Endothelial cell of umbilical vein (primary cell): ENCODE results near the gene MYO1E. TPM values are rescaled to one million over a fixed set of nuclear protein-coding genes. Genes with fewer than 3 reads are reported as not detected.

ENCODE experiments used
- BruUV-seq: library from RNA; stranded (reverse); fragments of 400-500 nt; replicated peaks from 2 replicates; lab custom pipeline; 2021; lab: Mats Ljungman, UMichigan
- CTCF ChIA-PET: fragments of 300-600, 350-600 bp; sonication (Branson Sonifier 250); formaldehyde crosslinking; loops from one replicate; lab custom pipeline; 2021; ENCODE audit warnings: antibody characterized with exemption, inconsistent platforms; lab: Charles Lee
- POLR2A ChIA-PET: fragments of 300-600, 350-600 bp; sonication (Branson Sonifier 250); formaldehyde crosslinking; loops from one replicate; lab custom pipeline; 2021; ENCODE audit warnings: antibody characterized with exemption, inconsistent platforms; lab: Charles Lee
- DNase-seq: peaks from one replicate; pipeline ENCODE4 v3.0.0-alpha.2; 2011; ENCODE audit warnings: low read depth, low spot score
- FAIRE-seq: peaks from 2 replicates; lab custom pipeline; 2011; peaks lifted over from hg19 to GRCh38; lab: Jason Lieb, UNC
- H2AFZ ChIP-seq: 2 replicates; pipeline ENCODE4 v1.6.0; 2012; ENCODE audit warnings: low read depth, low read length, control low read depth, inconsistent platforms
- H3K27ac ChIP-seq: 2 replicates; pipeline ENCODE4 v1.5.1; 2011; ENCODE audit warnings: low read depth, mild to moderate bottlenecking, control low read depth, low read length, moderate library complexity; ENCODE audit not compliant: insufficient read depth
- H3K27me3 ChIP-seq, 2 experiments: 2 replicates each; pipeline versions ENCODE4 v1.6.0 to v1.6.1; 2011; ENCODE audit warnings: low read length in 2 of 2, mixed read lengths in 1 of 2; ENCODE audit not compliant: control insufficient read depth in 2 of 2, insufficient read depth in 2 of 2
- H3K36me3 ChIP-seq, 2 experiments: 2 replicates in 1 of 2; 3 replicates in 1 of 2; pipeline ENCODE4 v1.5.1; 2011; ENCODE audit warnings: low read length in 2 of 2, mild to moderate bottlenecking in 1 of 2, moderate library complexity in 1 of 2; ENCODE audit not compliant: control insufficient read depth in 2 of 2, insufficient read depth in 2 of 2; ENCODE audit errors: extremely low read depth in 1 of 2
- H3K4me1 ChIP-seq: 3 replicates; pipeline ENCODE4 v1.5.1; 2011; ENCODE audit warnings: mild to moderate bottlenecking, low read length; ENCODE audit not compliant: control insufficient read depth, insufficient read depth; ENCODE audit errors: extremely low read depth
- H3K4me2 ChIP-seq: 2 replicates; pipeline ENCODE4 v1.6.1; 2011; ENCODE audit warnings: low read length, control low read depth, mixed read lengths; ENCODE audit not compliant: insufficient read depth
- H3K4me3 ChIP-seq, 3 experiments: fragments of 200-600 bp in 1 of 3; sonication (generic), shearing (Covaris generic) in 1 of 3; replicated peaks in 1 of 3; 2 replicates each; pipeline ENCODE4 v1.5.1; 2011 to 2016; ENCODE audit warnings: control low read depth in 3 of 3, low read length in 3 of 3, mild to moderate bottlenecking in 2 of 3, inconsistent platforms in 1 of 3, low read depth in 1 of 3, moderate library complexity in 1 of 3; ENCODE audit not compliant: insufficient read depth in 1 of 3
- H3K79me2 ChIP-seq: 2 replicates; pipeline ENCODE4 v1.6.0; 2012; ENCODE audit warnings: low read length, inconsistent platforms; ENCODE audit not compliant: control insufficient read depth, insufficient read depth
- H3K9ac ChIP-seq: replicated peaks from 2 replicates; pipeline ENCODE3; 2011; ENCODE audit warnings: low read length, control low read depth; ENCODE audit not compliant: insufficient read depth; ENCODE audit errors: extremely low read depth
- H3K9me1 ChIP-seq: replicated peaks from 3 replicates; pipeline ENCODE4 v1.6.0; 2011; ENCODE audit warnings: mild to moderate bottlenecking, low read length; ENCODE audit not compliant: control insufficient read depth, insufficient read depth; ENCODE audit errors: extremely low read depth
- H3K9me3 ChIP-seq: replicated peaks from 2 replicates; pipeline ENCODE4 v1.5.1; 2012; ENCODE audit warnings: low read length, inconsistent platforms; ENCODE audit not compliant: control insufficient read depth, insufficient read depth
- H4K20me1 ChIP-seq: replicated peaks from 2 replicates; pipeline ENCODE3; 2011; ENCODE audit warnings: mild to moderate bottlenecking, low read length; ENCODE audit not compliant: control insufficient read depth, insufficient read depth; ENCODE audit errors: extremely low read depth
- CTCF ChIP-seq, 2 donors: IDR thresholded peaks; 1 replicate in 1 of 2; 2 replicates in 1 of 2; pipeline ENCODE4 v1.5.1; 2011; ENCODE audit warnings: low read length in 2 of 2, mild to moderate bottlenecking in 2 of 2, moderate library complexity in 2 of 2, control low read depth in 1 of 2, inconsistent platforms in 1 of 2, low read depth in 1 of 2; ENCODE audit not compliant: insufficient read depth in 1 of 2; ENCODE audit errors: extremely low read depth in 1 of 2
- EZH2 ChIP-seq: IDR thresholded peaks from 2 replicates; pipeline ENCODE4 v1.6.1; 2012; ENCODE audit warnings: borderline replicate concordance, low read depth, mild to moderate bottlenecking, moderate library complexity, low read length, inconsistent platforms; ENCODE audit not compliant: severe bottlenecking
- FOS ChIP-seq: IDR thresholded peaks from 2 replicates; pipeline ENCODE4 v1.6.1; 2011; ENCODE audit warnings: mild to moderate bottlenecking, low read length, moderate library complexity, borderline replicate concordance; ENCODE audit not compliant: insufficient read depth
- GATA2 ChIP-seq: IDR thresholded peaks from 2 replicates; pipeline ENCODE4 v1.7.0; 2011; ENCODE audit warnings: low read depth, mild to moderate bottlenecking, moderate library complexity, mixed read lengths, low read length; ENCODE audit not compliant: insufficient read length, insufficient read depth
- JUN ChIP-seq: IDR thresholded peaks from 2 replicates; pipeline ENCODE4 v1.6.1; 2011; ENCODE audit warnings: borderline replicate concordance, low read depth; ENCODE audit not compliant: insufficient read length, insufficient read depth
- MAX ChIP-seq: IDR thresholded peaks from 2 replicates; pipeline ENCODE4 v1.6.1; 2011; ENCODE audit not compliant: insufficient read depth, insufficient read length
- MYC ChIP-seq: IDR thresholded peaks from one replicate; pipeline ENCODE4 v1.6.1; 2011; ENCODE audit warnings: mild to moderate bottlenecking, low read depth, low read length
- POLR2A ChIP-seq: IDR thresholded peaks from 2 replicates; pipeline ENCODE4 v1.6.1; 2012; ENCODE audit warnings: low read depth, mild to moderate bottlenecking, control low read depth, low read length
- POLR2AphosphoS5 ChIP-seq: IDR thresholded peaks from 2 replicates; pipeline ENCODE4 v1.6.1; 2012; ENCODE audit warnings: low read depth, mild to moderate bottlenecking, control low read depth, low read length, moderate library complexity; ENCODE audit not compliant: insufficient read depth
- dilution Hi-C: fragments of 300-500 bp; cut with MboI; formaldehyde crosslinking; loops from one replicate; pipeline ENCODE4 v1.15.0; 2019; ENCODE audit warnings: low sequenced_read_pairs; ENCODE audit not compliant: extremely low pct_ligation_motif_present
- intact Hi-C: fragments of 100-400 bp; cut with micrococcal nuclease; formaldehyde crosslinking; loops from one replicate; pipeline ENCODE4 v1.10.0; 2022
- polyA plus RNA-seq, 4 experiments: library from polyadenylated mRNA; depleted of rRNA in 3 of 4; stranded (reverse) in 3 of 4; unstranded in 1 of 4; fragments of >200 nt; gene quantifications; 2 replicates each; pipeline versions ENCODE4 v1.2.1 to v1.2.3, GENCODE V29; 2011 to 2012; ENCODE audit warnings: missing spikeins in 1 of 4
- total RNA-seq: library from RNA; stranded (reverse); gene quantifications from 2 replicates; pipeline ENCODE4 v1.2.3, GENCODE V29; 2021

The MYO1E gene
- total and polyA plus RNA-seq, 2 donors (not counting 3 experiments of a cell fraction or from before 2014, with no cell fraction given), result 31.6 to 218 TPM

- Histone ChIP-seq H3K9ac (no peak overlapping the region), H3K4me3 (no peak overlapping the region), H3K4me1 (no peaks in the 10 kb centered on the region), H3K27ac (no peak overlapping the region), H3K4me2 (no peak overlapping the region), H3K27me3 (no peaks in the 10 kb centered on the region), H2AFZ (no peak overlapping the region), H3K9me1 (peaks cover 2% of the 10 kb centered on the region), H3K36me3 (no peaks in the 10 kb centered on the region), H3K79me2 (peaks cover 51% of the 10 kb centered on the region), H3K9me3 (no peaks in the 10 kb centered on the region), H4K20me1 (peaks cover 13% of the 10 kb centered on the region)
- ChIA-PET CTCF (interaction anchor here (1.0 kb wide), 1 partner anchor 212 kb away, joined by 3 read pairs; no protein-coding TSS in a partner anchor), POLR2A (no interaction called here)
- intact Hi-C loops, result no loop called here
- no peak for DNase-seq
- FAIRE-seq, result peak; percentile 70
- TF ChIP-seq EZH2, result no peak
- TF ChIP-seq POLR2A, result no peak
- no peak for TF ChIP-seq CTCF (IDR thresholded peaks at IDR 0.05; ENCODE audit: extremely low read depth in 1 of 2, insufficient read depth in 1 of 2, low read depth in 1 of 2, low read length in 2 of 2)
- no peak for TF ChIP-seq JUN
- TF ChIP-seq FOS, result no peak
- TF ChIP-seq GATA2, result no peak
- no peak for TF ChIP-seq MAX
- no peak for TF ChIP-seq MYC
- no peak for TF ChIP-seq POLR2AphosphoS5
- BruUV-seq, result no TSS peak
- dilution Hi-C loops, result no loop called here
Measured at GRCh38 chr15:59321000-59321689, 51.5 kb downstream of the MYO1E start.
